ENCODE measurements around the gene CPAMD8.
A peak's percentile ranks its signal among the peaks of the same experiment; 100 is the strongest.
"Not testable (repeated sequence)": the region's sequence is repeated elsewhere in the genome, so short reads cannot be mapped to it uniquely, and the experiment has no call there.

CPAMD8 gene

GRCh38 chr19:17037966-17038500 is 11.4 kb upstream of the CPAMD8 start:
- no peak for DNase-seq (ENCODE audit: low read depth)

DNA sequence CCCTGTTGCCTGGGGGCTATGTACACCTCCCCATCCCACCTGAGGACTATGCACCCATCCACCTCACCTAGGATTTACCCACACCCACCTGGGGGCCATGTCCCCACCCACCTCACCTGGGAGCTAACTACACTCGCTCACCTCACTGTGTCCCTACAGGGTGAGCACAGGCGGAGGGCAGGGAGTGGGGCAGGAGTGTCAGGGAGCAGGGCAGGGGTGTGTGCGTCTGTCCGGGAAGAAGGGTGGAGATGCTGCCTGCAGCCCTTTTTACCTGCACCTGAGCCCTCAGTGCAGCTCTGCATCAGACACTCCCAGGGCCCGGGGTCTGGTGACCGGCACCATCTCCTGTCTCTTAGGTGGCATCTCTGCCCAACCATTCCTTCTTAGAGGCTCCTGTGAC is 10.6 kb upstream of the CPAMD8 start:
- no peak for DNase-seq (ENCODE audit: low read depth)

DNA sequence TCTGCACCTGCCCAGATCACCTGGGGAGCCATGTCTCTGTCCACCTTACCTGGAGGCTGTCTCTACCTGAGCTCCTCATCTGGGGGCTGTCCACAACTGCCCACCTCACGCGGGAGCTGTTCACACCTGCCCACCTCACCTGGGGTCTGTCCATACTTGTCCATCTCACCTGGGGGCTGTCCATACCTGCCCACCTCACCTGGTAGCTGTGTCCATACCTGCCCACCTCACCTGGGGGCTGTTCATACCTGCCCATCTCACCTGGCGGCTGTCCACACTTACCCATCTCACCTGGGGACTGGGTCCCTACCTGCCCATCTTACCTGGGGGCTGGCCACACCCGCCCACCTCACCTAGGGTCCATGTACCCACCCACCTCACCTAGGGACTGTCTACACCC is 10.0 kb upstream of the CPAMD8 start:
- DNase-seq (ENCODE audit: low read depth): no peak

- DNase-seq (ENCODE audit: low read depth): peak; percentile 33
Measured at GRCh38 chr19:17035842-17036424, 9.3 kb upstream of the CPAMD8 start.

DNA sequence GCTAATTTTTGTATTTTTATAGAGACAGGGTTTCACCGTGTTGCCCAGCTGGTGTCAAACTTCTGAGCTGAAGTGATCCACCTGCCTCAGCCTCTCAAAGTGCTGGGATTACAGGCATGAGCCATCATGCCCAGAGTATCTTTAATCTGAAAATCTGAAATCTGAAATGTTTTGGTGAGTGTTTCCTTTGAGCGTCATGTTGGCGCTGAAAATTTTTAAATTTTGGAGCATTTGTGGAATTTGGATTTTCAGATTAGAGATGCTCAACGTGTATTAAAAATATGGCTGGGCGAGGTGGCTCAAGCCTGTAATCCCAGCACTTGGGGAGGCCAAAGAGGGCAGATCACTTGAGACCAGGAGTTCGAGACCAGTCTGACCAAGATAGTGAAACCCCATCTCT is 5.1 kb upstream of the CPAMD8 start:
- no peak for DNase-seq (ENCODE audit: low read depth)

DNA sequence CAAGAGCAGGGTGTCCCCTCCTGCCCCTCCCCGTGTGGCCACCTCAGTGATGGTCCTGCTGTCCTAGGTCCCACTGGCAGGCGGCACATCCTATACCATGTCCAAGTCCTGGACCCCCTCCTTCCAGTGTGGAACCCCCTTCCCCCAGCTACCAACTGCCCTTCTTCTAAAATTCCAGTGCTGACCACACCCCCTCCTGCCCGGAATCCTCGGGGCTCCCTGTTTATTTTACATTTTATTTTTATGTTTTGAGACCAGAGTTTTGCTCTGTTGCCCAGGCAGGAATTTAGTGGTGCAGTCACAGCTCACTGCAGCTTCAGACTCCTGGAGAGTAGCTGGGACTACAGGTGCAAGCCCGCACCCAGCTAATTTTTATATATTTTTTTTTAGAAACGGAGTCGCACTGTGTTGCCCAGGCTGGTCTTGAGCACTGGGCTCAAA is 945 bp upstream of the CPAMD8 start:
- no peak for DNase-seq (ENCODE audit: low read depth)

DNA sequence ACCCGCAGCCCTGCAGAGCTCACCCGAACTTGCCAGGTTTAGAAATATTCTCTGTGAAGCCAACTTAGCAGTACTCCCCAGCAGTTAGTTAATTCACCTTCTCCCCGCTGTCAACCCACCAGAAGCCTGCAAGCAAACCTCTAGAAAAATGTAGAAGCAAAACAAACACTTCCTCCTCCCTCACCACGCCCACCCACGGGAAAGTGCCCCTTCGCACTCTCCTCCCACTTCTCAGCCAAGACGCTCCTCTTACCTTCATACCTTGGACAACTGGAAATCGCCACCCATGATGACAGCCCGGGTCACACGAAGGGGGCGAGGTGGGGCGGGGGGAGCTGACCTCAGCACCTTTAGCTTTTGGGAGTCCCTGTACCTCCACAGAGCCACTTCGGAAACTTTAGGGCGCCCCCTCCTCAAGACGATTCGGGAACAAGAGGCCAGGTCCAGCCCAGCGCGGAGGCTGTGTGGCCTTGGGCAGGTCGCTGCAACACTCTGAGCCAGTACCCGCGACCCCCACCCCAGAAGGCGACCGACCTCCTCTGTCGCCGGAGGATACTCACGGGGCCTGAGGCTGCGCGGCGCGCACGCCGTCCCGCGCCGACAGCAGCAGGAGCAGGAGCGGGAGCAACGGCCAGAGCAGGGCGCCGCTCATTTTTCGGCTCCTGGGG is 485 bp downstream of the CPAMD8 start:
- DNase-seq (ENCODE audit: low read depth): no peak

DNA sequence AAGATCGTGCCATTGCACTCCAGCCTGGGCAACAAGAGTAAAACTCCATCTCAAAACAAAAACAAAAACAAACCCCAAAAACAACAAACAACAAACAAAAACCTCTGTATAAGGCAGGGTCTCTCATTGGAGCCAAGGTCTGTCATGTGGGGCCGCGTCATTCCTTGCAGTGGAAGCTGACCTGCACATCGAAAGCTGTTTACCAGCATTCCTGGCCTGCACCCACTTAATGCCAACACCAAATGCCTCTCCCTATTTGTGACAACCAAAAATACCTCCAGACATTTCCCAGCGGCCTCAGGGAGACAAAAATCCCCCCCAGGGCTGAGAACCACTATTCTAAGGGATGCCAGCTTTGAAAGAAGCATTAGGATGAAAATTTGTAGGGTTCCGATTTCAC is 1.2 kb downstream of the CPAMD8 start:
- no peak for DNase-seq (ENCODE audit: low read depth)

DNA sequence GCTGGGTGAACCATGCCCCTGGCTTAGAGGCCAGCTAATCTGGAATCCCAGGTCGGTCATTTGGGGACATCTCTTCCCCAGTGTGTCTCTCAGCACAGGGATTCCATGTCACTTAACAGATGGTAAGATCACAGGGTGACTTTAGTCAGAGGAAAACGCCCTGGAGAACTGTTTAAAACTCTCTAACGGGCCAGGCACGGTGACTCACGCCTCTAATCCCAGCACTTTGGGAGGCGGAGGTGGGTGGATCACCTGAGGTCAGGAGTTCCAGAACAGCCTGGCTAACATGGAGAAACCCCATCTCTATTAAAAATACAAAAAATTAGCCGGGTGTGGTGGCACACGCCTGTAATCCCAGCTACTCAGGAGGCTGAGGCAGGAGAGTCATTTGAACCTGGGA is 1.7 kb downstream of the CPAMD8 start:
- not testable (repeated sequence) for DNase-seq (ENCODE audit: low read depth)

DNA sequence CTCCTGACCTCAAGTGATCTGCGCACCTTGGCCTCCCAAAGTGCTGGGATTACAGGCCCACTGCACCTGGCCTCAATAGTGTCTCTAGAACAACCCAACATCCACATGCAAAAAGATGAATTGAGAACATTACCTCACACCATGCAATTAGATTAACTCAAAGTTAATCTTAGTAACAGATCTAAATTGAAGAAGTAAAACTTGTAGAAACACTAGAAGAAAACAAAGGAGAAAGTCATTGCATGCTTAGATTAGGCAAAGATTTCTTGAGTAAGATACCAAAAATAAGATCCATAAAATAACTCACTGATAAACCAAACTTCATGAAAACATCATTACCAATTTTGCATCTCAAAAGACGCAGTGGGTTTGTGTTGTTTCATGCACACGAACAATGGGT is 2.8 kb downstream of the CPAMD8 start:
- DNase-seq (ENCODE audit: low read depth): no peak

DNA sequence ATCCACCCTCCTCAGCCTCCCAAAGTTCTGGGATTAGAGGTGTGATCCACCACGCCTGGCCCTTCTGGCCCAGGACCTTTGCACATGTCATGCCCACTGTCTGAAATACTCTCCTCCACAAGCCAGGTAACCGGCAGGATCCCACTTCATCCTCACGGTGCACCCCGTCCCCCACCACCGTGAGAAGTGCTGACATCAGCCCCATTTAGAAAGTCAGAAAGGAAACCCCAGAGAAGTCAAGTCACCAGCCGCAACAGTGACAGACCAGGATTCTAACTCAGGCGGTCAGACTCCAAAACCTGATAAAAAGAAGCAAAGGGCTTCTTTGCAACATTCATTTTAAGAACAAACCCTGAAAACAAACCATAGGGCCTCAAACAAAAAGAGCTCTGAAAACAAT is 3.9 kb downstream of the CPAMD8 start:
- DNase-seq (ENCODE audit: low read depth): no peak

GRCh38 chr19:17021793-17022590 is 4.6 kb downstream of the CPAMD8 start:
- no peak for DNase-seq (ENCODE audit: low read depth)

DNA sequence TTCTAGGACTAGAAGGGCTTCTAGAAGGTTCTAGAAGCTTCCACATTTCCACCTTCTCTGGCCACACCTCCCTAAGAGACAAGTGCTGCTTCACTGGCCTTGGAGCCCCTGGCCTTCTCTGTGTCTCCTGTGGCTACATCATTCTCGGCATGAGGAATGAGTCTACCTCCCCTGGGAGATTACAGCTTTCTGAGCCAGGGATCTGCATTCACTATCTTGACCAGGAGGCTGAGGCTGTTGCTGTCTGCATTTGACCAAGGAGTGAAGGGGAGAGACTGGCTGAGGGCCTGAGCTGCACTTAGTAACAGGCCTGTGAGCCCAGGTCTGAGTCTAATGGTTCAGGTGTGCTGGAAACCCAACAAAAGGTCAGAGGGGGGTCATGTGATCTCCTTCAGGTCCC is 5.3 kb downstream of the CPAMD8 start:
- no peak for DNase-seq (ENCODE audit: low read depth)

DNA sequence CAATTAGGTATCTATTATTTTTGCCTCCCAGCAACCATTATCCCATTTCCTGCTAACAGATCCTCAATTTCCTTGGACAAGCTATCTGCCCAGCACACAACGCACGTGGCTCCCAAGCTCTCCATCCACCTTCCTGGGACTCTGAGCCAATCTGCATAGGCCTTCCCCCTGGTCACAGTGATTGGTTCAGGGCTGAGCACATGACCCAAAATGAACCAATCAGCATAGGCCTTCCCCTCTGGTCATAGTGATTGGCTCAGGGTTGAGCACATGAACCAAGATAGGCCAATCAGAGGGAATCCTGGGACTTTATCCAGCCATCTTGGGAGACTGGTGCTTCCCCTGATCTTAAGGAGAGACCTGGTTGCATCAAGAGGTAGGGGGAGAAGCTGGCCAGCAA is 5.8 kb downstream of the CPAMD8 start:
- DNase-seq (ENCODE audit: low read depth): peak; percentile 7

- no peak for DNase-seq (ENCODE audit: low read depth)
Measured at GRCh38 chr19:17020385-17020784, 6.2 kb downstream of the CPAMD8 start.

- DNase-seq (ENCODE audit: low read depth): not testable (repeated sequence)
Measured at GRCh38 chr19:17014212-17014861, 12.3 kb downstream of the CPAMD8 start.

GRCh38 chr19:17011485-17011884 is 15.1 kb downstream of the CPAMD8 start:
- DNase-seq (ENCODE audit: low read depth): no peak

DNA sequence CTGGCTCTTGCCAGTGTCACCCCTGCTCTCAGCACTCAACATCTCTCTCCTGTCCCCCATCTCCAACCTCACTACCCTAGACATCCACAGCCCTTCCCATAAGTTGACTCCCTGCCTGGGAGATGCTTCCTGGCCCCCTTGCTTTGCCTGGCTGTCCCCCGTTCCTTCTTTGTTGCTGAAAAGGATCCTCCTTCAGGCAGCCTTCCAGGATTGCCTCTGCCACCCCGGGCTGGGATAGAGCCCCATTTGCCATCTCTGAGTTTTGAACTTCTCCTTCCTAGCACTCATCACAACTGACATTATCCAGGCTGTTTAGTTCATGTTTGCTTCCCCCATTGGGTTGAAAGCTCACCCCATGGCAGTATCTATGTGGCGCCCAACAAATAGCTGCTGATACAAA is 20.0 kb downstream of the CPAMD8 start:
- no peak for DNase-seq (ENCODE audit: low read depth)

DNA sequence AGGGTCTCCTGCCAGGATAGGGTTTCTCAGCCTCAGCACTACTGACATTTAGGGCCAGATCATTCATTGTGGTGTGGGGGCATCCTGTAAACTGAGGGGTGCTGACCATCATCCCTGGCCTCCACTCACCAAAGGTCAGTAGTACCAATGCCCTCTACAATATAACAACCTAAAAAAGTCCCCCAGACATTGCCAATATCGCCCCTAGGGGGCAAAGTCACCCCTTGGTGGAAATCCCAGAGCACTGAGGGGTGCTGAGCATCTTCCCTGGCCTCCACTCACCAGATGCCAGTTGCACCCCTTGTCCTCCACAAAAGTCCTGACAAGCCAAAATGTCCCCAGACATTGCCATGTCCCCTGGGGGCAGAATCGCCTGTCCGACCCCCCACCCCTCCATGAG is 21.6 kb downstream of the CPAMD8 start:
- DNase-seq (ENCODE audit: low read depth): no peak

- DNase-seq (ENCODE audit: low read depth): no peak
Measured at GRCh38 chr19:17004386-17004785, 22.2 kb downstream of the CPAMD8 start.

DNA sequence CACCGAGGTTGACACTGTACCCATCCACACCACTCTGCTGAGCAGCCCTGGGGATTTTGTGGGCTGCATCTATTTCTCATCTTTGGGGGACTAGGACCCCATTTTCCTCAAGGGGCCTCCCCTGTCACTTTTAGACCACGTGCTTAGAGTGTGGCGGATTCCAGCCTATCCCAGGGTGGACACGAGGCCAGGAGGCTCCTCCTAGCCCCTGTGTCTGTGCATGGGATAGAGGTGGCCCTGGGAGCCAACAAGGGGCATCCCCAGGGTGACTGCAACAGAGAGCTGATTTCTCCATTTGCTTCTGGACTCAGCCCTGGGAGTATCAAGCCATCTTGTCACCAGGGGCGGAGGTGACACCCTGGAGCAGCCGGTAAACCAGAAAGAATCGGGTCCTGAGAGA is 24.2 kb downstream of the CPAMD8 start:
- no peak for DNase-seq (ENCODE audit: low read depth)

DNA sequence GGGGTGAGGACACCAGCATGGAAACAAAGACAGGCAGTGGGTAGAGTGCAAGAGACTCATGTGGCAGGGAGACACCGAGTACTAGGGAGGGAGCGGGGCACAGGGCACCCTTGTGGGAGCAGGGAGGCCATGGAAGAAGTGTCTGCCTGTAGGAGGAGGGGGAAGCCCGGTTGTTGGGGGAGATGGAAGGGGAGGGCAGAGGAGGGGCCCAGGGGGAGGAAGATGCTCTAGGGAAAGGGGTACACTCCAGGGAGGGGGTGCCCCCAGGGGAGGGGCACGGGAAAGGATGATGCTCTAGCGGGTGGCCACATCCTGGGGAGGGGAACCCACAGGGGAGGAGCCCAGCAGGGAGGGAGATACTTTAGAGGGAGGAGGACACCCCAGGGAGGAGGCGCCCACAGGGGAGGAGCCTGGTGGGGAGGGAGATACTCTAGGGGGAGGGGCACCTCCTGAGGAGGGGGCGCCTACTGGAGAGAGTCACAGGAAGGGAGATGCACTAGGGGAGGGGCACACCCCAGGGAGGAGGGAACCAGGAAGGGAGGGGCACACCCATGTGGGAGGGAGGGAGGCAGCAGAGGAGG is 24.9 kb downstream of the CPAMD8 start:
- DNase-seq (ENCODE audit: low read depth): peak; percentile 22
